Measurements from ENCODE around the gene PLA2G2D.

DNA sequence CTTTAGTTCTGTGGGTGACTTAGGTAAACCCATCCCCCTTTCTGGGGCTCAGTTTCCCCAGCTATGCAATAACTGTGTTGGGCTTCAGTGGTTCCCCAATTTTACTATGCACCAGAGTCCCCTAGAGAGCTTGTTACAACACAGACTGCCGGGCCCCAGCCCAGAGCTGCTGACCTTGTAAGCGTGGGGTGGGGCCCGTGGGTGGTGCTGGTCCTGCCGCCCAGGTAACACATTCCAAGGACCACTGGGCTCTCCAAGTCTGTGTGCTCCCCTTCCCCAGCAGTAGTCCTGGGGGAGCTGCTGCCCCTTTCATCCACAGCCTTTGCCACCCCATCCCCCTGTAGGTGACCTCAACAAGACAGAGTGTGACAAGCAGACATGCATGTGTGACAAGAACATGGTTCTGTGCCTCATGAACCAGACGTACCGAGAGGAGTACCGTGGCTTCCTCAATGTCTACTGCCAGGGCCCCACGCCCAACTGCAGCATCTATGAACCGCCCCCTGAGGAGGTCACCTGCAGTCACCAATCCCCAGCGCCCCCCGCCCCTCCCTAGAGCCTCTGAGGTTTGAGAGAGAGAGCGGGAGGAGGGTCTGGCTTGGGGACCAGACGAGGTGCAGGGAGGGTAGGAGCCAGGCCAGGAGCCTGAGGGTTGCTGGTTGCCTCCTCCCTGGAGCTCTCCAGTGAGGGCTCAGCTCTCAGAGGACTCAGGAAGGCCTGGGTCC, 28.7 kb upstream of the PLA2G2D start:
- TF ChIP-seq, protein P1, sequence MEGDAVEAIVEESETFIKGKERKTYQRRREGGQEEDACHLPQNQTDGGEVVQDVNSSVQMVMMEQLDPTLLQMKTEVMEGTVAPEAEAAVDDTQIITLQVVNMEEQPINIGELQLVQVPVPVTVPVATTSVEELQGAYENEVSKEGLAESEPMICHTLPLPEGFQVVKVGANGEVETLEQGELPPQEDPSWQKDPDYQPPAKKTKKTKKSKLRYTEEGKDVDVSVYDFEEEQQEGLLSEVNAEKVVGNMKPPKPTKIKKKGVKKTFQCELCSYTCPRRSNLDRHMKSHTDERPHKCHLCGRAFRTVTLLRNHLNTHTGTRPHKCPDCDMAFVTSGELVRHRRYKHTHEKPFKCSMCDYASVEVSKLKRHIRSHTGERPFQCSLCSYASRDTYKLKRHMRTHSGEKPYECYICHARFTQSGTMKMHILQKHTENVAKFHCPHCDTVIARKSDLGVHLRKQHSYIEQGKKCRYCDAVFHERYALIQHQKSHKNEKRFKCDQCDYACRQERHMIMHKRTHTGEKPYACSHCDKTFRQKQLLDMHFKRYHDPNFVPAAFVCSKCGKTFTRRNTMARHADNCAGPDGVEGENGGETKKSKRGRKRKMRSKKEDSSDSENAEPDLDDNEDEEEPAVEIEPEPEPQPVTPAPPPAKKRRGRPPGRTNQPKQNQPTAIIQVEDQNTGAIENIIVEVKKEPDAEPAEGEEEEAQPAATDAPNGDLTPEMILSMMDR (IDR thresholded peaks at IDR 0.05; ENCODE audit: insufficient read depth, low read length), result no peak
- TF ChIP-seq, protein P2, sequence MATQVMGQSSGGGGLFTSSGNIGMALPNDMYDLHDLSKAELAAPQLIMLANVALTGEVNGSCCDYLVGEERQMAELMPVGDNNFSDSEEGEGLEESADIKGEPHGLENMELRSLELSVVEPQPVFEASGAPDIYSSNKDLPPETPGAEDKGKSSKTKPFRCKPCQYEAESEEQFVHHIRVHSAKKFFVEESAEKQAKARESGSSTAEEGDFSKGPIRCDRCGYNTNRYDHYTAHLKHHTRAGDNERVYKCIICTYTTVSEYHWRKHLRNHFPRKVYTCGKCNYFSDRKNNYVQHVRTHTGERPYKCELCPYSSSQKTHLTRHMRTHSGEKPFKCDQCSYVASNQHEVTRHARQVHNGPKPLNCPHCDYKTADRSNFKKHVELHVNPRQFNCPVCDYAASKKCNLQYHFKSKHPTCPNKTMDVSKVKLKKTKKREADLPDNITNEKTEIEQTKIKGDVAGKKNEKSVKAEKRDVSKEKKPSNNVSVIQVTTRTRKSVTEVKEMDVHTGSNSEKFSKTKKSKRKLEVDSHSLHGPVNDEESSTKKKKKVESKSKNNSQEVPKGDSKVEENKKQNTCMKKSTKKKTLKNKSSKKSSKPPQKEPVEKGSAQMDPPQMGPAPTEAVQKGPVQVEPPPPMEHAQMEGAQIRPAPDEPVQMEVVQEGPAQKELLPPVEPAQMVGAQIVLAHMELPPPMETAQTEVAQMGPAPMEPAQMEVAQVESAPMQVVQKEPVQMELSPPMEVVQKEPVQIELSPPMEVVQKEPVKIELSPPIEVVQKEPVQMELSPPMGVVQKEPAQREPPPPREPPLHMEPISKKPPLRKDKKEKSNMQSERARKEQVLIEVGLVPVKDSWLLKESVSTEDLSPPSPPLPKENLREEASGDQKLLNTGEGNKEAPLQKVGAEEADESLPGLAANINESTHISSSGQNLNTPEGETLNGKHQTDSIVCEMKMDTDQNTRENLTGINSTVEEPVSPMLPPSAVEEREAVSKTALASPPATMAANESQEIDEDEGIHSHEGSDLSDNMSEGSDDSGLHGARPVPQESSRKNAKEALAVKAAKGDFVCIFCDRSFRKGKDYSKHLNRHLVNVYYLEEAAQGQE (IDR thresholded peaks at IDR 0.05; ENCODE audit: insufficient replicate concordance, low read depth), result no peak
- no peak for TF ChIP-seq POLR2AphosphoS5 (IDR thresholded peaks at IDR 0.05; ENCODE audit: low read depth)

All from HL-60 (cell line).